AG04450 (cell line): ENCODE data around the gene FAM83G. TPM values are rescaled to one million over a fixed set of nuclear protein-coding genes. Genes with fewer than 3 reads are reported as not detected.
"Not testable (repeated sequence)": the region's sequence is repeated elsewhere in the genome, so short reads cannot be mapped to it uniquely, and the experiment has no call there.

Source experiments
- CTCF ChIA-PET: fragments of 300-600, 350-600 bp; formaldehyde crosslinking; extraction: SDS; loops from one replicate; lab custom pipeline; 2022; ENCODE audit warnings: antibody characterized with exemption, inconsistent platforms; lab: Charles Lee
- POLR2A ChIA-PET: fragments of 350-600 bp; formaldehyde crosslinking; extraction: SDS; loops from one replicate; lab custom pipeline; 2021; ENCODE audit warnings: antibody characterized with exemption, inconsistent platforms; lab: Yijun Ruan, JAX
- DNase-seq: peaks from one replicate; pipeline ENCODE4 v3.0.0-alpha.2; 2011; ENCODE audit warnings: low read depth, low spot score
- H3K27ac ChIP-seq: one replicate; pipeline ENCODE4 v1.5.1; 2012; ENCODE audit warnings: low read depth, low read length, control low read depth
- H3K27me3 ChIP-seq: one replicate; pipeline ENCODE4 v1.6.0; 2012; ENCODE audit warnings: low read length; ENCODE audit not compliant: control insufficient read depth, insufficient read depth
- H3K4me3 ChIP-seq: 2 replicates; pipeline ENCODE4 v1.5.1; 2011; ENCODE audit warnings: mild to moderate bottlenecking, low read depth, low read length, control low read depth
- H3K9me3 ChIP-seq: 2 replicates; pipeline ENCODE4 v1.5.1; 2012; ENCODE audit warnings: low read length; ENCODE audit not compliant: control insufficient read depth, insufficient read depth
- polyA plus RNA-seq: library from polyadenylated mRNA; depleted of rRNA; stranded (reverse); fragments of >200 nt; gene quantifications from 2 replicates; pipeline ENCODE4 v1.2.3, GENCODE V29; 2011
- TF ChIP-seq, protein P1 (sequence below): IDR thresholded peaks from 2 replicates; pipeline ENCODE4 v1.5.1; 2011; ENCODE audit warnings: low read depth, low read length, control low read depth, inconsistent platforms

Gene FAM83G
- polyA plus RNA-seq, 1 experiment = 4.8 TPM

DNA sequence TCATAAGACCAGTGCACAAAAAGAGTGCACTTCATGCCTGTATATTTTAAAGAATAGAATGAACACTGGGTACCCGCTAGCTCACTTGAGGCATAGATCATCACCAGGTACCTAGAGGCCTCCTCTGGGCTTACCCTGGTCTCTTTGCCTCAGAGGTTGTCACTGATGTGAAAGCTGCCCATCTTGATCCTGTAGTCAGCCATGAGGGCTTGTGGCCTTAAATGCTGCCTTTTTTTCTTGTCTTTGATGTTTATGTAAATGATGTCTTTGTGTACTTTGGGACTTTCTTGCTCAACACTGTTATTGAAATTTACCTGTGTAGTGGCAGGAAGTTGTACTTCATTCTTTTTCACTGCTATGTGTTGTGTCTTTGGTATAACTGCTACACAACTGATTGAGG lies 79.4 kb downstream of the FAM83G start:
- Histone ChIP-seq H3K27me3 (no peaks in the 10 kb centered on the region), H3K27ac (no peak overlapping the region), H3K9me3 (no peaks in the 10 kb centered on the region), H3K4me3 (no peak overlapping the region)
- TF ChIP-seq, protein P1, sequence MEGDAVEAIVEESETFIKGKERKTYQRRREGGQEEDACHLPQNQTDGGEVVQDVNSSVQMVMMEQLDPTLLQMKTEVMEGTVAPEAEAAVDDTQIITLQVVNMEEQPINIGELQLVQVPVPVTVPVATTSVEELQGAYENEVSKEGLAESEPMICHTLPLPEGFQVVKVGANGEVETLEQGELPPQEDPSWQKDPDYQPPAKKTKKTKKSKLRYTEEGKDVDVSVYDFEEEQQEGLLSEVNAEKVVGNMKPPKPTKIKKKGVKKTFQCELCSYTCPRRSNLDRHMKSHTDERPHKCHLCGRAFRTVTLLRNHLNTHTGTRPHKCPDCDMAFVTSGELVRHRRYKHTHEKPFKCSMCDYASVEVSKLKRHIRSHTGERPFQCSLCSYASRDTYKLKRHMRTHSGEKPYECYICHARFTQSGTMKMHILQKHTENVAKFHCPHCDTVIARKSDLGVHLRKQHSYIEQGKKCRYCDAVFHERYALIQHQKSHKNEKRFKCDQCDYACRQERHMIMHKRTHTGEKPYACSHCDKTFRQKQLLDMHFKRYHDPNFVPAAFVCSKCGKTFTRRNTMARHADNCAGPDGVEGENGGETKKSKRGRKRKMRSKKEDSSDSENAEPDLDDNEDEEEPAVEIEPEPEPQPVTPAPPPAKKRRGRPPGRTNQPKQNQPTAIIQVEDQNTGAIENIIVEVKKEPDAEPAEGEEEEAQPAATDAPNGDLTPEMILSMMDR = no peak
- ChIA-PET POLR2A (no interaction called here), CTCF (no interaction called here)
- no peak for DNase-seq

DNA sequence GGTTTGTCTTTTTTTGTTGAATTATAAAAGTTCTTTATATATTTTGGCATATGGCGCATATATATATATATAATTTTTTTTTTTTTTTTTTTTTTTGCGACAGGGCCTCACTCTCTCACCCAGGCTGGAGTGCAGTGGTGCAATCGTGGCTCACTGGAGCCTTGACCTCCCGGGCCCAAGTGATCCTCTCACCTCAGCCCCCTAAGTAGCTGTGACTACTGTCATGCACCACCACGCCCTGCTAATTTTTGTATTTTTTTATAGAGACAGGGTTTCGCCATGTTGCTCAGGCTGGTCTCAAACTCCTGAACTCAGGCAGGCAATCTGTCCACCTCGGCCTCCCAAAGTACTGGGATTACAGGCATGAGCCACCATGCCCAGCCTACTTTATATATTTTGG lies 82.0 kb downstream of the FAM83G start:
- DNase-seq, H3K27me3 ChIP-seq, H3K9me3 ChIP-seq, H3K4me3 ChIP-seq, H3K27ac ChIP-seq, CTCF ChIA-PET, POLR2A ChIA-PET: not testable (repeated sequence)

DNA sequence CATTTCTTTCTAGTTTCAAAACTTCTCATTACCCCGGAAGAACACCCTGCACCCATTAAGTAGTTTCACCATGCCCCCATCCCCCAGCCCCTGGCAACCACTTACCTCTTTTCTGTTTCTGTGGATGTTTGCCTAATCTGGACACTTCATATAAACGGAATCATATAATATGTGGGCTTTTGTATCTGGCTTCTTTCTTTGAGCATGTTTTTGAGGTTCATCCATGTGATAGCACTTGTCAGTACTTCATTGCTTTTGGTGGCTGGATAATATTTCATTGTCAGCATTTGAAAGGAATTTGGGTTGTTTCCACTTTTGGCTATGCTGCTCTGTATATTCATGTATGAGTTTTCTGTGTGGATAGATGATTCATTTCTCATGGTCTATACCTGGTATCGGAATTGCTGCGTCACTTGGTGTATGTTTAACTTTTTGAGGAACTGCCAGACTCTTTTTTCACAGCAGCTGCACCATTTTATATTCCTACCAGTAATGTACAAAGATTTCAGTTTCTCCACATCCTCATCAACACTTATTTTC lies 82.6 kb downstream of the FAM83G start:
- Histone ChIP-seq H3K9me3 (no peaks in the 10 kb centered on the region), H3K27ac (no peak overlapping the region), H3K27me3 (no peaks in the 10 kb centered on the region), H3K4me3 (no peak overlapping the region)
- DNase-seq = peak; percentile 13
- ChIA-PET POLR2A (no interaction called here), CTCF (no interaction called here)
- TF ChIP-seq, protein P1 = no peak

DNA sequence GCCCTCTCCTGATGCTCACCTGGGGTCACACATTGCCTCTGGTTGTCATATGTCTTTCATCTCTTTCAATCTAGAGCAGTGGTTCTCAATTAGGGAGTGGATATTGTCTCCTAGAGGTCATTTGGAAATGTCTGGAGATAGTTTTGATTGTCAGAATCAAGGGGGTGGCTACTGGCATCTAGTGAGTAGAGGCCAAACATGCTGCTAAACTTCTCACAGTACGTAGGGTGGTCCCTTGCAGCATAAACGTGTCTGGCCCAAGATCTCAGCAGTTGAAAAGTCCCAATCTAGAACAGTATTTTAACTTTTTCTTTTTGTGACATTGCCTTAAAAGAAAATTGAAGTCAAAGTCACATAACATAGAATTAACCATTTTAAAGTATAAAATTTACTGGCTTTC lies 83.1 kb downstream of the FAM83G start:
- H3K27ac ChIP-seq = no peak overlapping the region
- CTCF ChIA-PET = no interaction called here

DNA sequence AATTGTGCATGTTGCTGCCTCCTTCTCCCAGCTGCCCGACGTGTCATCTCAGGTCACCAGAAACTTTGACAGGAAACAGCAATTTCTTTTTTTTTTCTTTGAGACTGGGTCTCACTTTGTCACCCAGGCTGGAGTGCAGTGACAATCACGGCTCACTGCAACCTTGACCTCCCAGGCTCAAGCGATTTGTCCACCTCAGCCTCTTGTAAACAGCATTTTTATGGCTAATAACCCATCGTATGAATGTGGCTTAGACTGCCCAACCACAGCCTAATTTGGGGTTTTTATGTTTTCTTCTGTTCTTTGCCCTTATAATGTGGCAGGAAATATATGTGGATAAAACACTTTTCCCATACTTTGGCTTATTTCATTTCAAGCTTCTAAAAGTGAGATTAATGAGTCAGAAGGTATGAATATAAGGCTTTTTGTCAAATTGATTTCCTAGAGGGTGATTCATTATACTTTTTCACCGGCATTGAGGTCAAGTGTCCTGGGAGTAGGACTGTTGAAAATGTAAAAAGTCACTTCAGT lies 83.6 kb downstream of the FAM83G start:
- TF ChIP-seq, protein P1 = no peak
- Histone ChIP-seq H3K27ac (no peak overlapping the region), H3K9me3 (no peaks in the 10 kb centered on the region), H3K4me3 (no peak overlapping the region), H3K27me3 (no peaks in the 10 kb centered on the region)
- POLR2A ChIA-PET = no interaction called here
- DNase-seq = no peak
- CTCF ChIA-PET = no interaction called here

More for the DNA sequence above, 83.1 kb downstream of the FAM83G start:
- TF ChIP-seq, protein P1 = no peak
- Histone ChIP-seq H3K27me3 (no peaks in the 10 kb centered on the region), H3K4me3 (no peak overlapping the region), H3K9me3 (no peaks in the 10 kb centered on the region)
- POLR2A ChIA-PET = no interaction called here
- DNase-seq = no peak
